NCI-H2227 treated with DMSO at 0.1 percent for 48 hours (cell line): ENCODE results near the gene ZDHHC8.
"Not testable (repeated sequence)": the region's sequence is repeated elsewhere in the genome, so short reads cannot be mapped to it uniquely, and the experiment has no call there.

Experiments used
- DNase-seq: peaks from one replicate; lab custom pipeline; 2025; lab: John Stamatoyannopoulos, UW

ZDHHC8 gene

GRCh38 chr22:20145206-20145831, 13.7 kb downstream of the ZDHHC8 start:
- DNase-seq: no peak

- no peak for DNase-seq
Observed at GRCh38 chr22:20145832-20146223, 14.2 kb downstream of the ZDHHC8 start.

- DNase-seq: no peak
Observed at GRCh38 chr22:20146777-20147176, 15.2 kb downstream of the ZDHHC8 start.

- DNase-seq: no peak
Observed at GRCh38 chr22:20147237-20147988, 15.8 kb downstream of the ZDHHC8 start.

- no peak for DNase-seq
Observed at GRCh38 chr22:20148414-20148813, 16.8 kb downstream of the ZDHHC8 start.

- DNase-seq: no peak
Observed at GRCh38 chr22:20149257-20150250, 17.9 kb downstream of the ZDHHC8 start.

- DNase-seq: no peak
Observed at GRCh38 chr22:20150381-20151275, 19.0 kb downstream of the ZDHHC8 start, which contains the start of gene CCDC188. CCDC188 (minus strand) TSS chr22:20151055; CDS start chr22:20150986, 69 bp downstream.

- DNase-seq: no peak
Observed at GRCh38 chr22:20151276-20151588, 19.6 kb downstream of the ZDHHC8 start.

- DNase-seq: no peak
Observed at GRCh38 chr22:20152464-20152890, 20.9 kb downstream of the ZDHHC8 start.

GRCh38 chr22:20153945-20154344, 22.3 kb downstream of the ZDHHC8 start:
- DNase-seq: no peak

- DNase-seq: no peak
Observed at GRCh38 chr22:20154602-20155187, 23.1 kb downstream of the ZDHHC8 start.

GRCh38 chr22:20155330-20156041, 23.9 kb downstream of the ZDHHC8 start:
- DNase-seq: peak; percentile 34

- no peak for DNase-seq
Observed at GRCh38 chr22:20156042-20156389, 24.4 kb downstream of the ZDHHC8 start.

GRCh38 chr22:20156611-20157429, 25.2 kb downstream of the ZDHHC8 start:
- peak; percentile 62 for DNase-seq

GRCh38 chr22:20157430-20158183, 26.0 kb downstream of the ZDHHC8 start:
- no peak for DNase-seq

GRCh38 chr22:20158391-20159036, 26.9 kb downstream of the ZDHHC8 start:
- no peak for DNase-seq

GRCh38 chr22:20159076-20159475, 27.5 kb downstream of the ZDHHC8 start:
- DNase-seq: peak; percentile 40

GRCh38 chr22:20159531-20159930, 27.9 kb downstream of the ZDHHC8 start:
- not testable (repeated sequence) for DNase-seq
